ENCODE measurements around the gene ZNF407.
A peak's percentile ranks its signal among the peaks of the same experiment; 100 is the strongest.

ZNF407 gene

DNA sequence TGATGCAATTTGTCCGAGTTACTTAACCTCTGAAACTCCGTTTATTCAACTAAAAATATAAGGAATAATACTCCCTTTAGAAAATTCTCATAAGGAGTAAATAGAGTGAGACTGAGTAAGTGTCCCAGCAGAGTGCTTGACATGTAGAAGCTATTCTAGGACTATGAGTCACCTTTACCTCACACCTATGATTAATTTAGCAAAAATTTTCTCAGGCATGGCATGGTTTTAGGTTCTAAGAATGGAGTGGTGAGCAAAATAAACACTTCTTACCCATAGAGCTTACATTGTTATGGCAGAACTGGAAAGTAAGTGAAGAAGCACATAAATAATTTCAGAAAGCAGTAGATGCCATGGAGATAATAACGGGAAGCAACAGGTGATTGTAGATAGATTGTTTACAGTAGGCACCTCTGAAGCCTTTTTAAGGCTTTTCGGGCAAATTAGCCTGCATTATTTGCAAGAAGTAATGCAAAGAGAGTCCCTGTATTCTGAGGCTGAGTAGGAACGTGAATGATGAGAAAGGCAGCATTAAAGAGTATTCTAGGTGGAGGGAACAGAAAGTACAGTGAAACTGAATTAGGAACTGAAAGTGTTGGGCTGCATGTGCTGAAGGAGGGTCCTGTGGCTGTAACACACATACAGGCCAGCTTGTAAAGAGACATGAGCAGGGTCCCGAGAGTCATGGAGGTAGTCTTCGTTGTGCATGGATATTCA is 209.2 kb downstream of the ZNF407 start:
- POLR2A ChIA-PET = interaction anchor here (0.5 kb wide), 1 partner anchor 36 kb away, joined by 3 read pairs; no protein-coding TSS in a partner anchor
- CTCF ChIA-PET = interaction anchor here (1.7 kb wide), 1 partner anchor 13 kb away, joined by 8 read pairs; no protein-coding TSS in a partner anchor
- no peak for TF ChIP-seq CTCF (IDR thresholded peaks at IDR 0.05; ENCODE audit: control extremely low read depth, extremely low read depth, low read depth, missing control alignments)
- DNase-seq (ENCODE audit: extremely low spot score) = peak; percentile 64

DNA sequence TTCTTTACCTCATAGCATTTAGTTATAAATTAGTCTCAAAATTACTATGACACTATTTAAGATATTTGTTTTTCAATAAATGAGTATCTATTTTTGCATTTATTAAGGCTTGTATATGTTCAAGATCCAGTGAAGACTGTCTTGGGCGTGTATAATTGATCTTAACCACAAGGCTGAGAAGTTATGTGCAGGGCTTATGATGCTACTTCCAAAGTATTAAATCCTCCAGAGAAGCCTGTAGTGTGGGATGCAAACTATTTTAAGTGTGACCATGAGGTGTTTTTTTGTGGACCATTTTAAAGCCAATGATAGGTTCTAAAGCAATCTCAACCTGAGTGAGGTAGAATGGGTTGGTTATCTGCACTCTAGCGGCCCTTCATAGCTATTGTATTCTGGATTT is 219.9 kb downstream of the ZNF407 start:
- DNase-seq (ENCODE audit: extremely low spot score) = no peak
- ChIA-PET CTCF (interaction anchor here (1.2 to 1.3 kb wide), 2 partner anchors 11 to 55 kb away, joined by 3 read pairs; no protein-coding TSS in a partner anchor), POLR2A (no interaction called here)
- no peak for TF ChIP-seq CTCF (IDR thresholded peaks at IDR 0.05; ENCODE audit: control extremely low read depth, extremely low read depth, low read depth, missing control alignments)

GRCh38 chr18:74818516-74819175 is 221.0 kb downstream of the ZNF407 start:
- ChIA-PET CTCF (interaction anchor here (1.2 to 1.7 kb wide), 3 partner anchors 9 to 56 kb away, joined by 3 read pairs; no protein-coding TSS in a partner anchor), POLR2A (interaction anchor here (0.6 kb wide), 1 partner anchor 137 kb away, joined by 3 read pairs; no protein-coding TSS in a partner anchor)
- DNase-seq (ENCODE audit: extremely low spot score) = no peak
- no peak for TF ChIP-seq CTCF (IDR thresholded peaks at IDR 0.05; ENCODE audit: control extremely low read depth, extremely low read depth, low read depth, missing control alignments)

- peak; percentile 32 for TF ChIP-seq CTCF (IDR thresholded peaks at IDR 0.05; ENCODE audit: control extremely low read depth, extremely low read depth, low read depth, missing control alignments)
- ChIA-PET POLR2A (no interaction called here), CTCF (interaction anchor here (0.8 to 2.2 kb wide), 5 partner anchors 13 to 111 kb away, joined by 3 to 8 read pairs (median 3); no protein-coding TSS in a partner anchor)
- DNase-seq (ENCODE audit: extremely low spot score) = no peak
Observed at GRCh38 chr18:74819433-74820059, 221.9 kb downstream of the ZNF407 start.

DNA sequence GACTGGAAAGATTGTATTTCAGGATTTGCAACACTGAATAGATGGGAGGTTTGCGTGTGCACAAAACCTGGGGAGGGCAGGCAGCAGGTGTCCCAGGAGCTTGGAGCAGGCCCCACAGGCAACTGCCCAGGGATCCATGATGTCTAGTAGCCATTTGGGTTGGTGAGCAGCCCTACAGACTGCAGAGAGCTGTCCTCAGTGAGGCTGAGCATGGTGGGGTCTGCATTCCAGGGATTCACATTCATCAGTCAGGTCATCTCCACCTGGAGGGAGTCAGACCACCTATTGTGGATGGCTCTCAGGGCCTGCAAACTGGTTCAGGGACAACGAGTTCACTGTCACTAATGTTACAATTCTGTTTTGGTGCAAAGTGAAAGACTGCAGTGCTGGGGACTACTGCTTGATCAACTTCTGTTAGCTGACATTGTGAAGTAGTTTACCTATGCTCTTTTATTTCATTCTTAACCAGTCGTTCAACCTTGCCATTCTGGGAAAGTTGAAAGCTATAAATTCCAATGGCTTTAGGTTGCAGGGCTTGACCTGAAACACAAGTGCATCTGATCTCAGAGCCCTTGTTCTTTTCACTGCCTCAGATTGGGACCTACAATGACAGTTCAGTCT is 222.6 kb downstream of the ZNF407 start:
- CTCF ChIA-PET = interaction anchor here (0.8 to 2.2 kb wide), 4 partner anchors 14 to 20 kb away, joined by 3 to 8 read pairs (median 3); no protein-coding TSS in a partner anchor
- TF ChIP-seq CTCF (IDR thresholded peaks at IDR 0.05; ENCODE audit: control extremely low read depth, extremely low read depth, low read depth, missing control alignments) = no peak
- POLR2A ChIA-PET = no interaction called here
- no peak for DNase-seq (ENCODE audit: extremely low spot score)

DNA sequence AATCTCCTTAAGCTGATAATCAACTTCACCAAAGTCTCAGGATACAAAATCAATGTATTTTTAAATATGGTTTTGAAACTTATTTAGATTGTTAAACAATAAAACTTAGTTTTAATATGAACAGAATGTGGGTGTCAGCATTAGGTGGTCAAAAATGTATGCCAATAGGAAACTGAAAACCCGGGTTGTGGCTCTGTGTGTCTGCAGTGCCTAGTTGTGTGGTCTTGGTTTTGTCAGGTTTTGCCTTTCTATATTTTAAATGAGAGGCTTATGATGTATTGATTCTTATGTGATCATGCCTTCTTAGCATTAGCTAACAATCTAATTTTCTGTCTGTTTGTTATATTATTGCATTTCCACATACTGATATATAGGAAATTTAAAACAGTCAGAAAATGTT is 227.8 kb downstream of the ZNF407 start:
- DNase-seq (ENCODE audit: extremely low spot score) = no peak
- ChIA-PET POLR2A (no interaction called here), CTCF (interaction anchor here (1.3 kb wide), 1 partner anchor 31 kb away, joined by 3 read pairs; no protein-coding TSS in a partner anchor)
- TF ChIP-seq CTCF (IDR thresholded peaks at IDR 0.05; ENCODE audit: control extremely low read depth, extremely low read depth, low read depth, missing control alignments) = no peak

Data from GM10248 (cell line).